SK-N-SH (cell line): ENCODE data around the gene AP1M1. TPM values are rescaled to one million over a fixed set of nuclear protein-coding genes. Genes with fewer than 3 reads are reported as not detected.

Experiments
- CTCF ChIA-PET: fragments of 300-600, 350-600 bp; formaldehyde crosslinking; extraction: SDS; loops from one replicate; lab custom pipeline; 2021; lab: Yijun Ruan, JAX
- POLR2A ChIA-PET: fragments of 350-600 bp; sonication (Branson Sonifier 250); formaldehyde crosslinking; extraction: SDS; loops from one replicate; lab custom pipeline; 2020; ENCODE audit warnings: antibody characterized with exemption, inconsistent platforms; lab: Yijun Ruan, JAX
- DNase-seq: peaks from one replicate; pipeline ENCODE4 v3.0.0; 2012
- H2AFZ ChIP-seq: fragments of 200-600 bp; sonication (generic); 2 replicates; pipeline ENCODE4 v1.8.1; 2016; ENCODE audit warnings: antibody characterized with exemption, mild to moderate bottlenecking, low read depth
- H3F3A ChIP-seq: fragments of 200-600 bp; sonication (generic); replicated peaks from 2 replicates; pipeline ENCODE3; 2016; ENCODE audit warnings: antibody characterized with exemption, mild to moderate bottlenecking; ENCODE audit not compliant: insufficient read depth
- H3K27ac ChIP-seq, 2 experiments: fragments of 200-500 bp in 1 of 2; fragments of 200-600 bp in 1 of 2; sonication (Bioruptor generic) in 1 of 2; sonication (generic), shearing (Covaris generic) in 1 of 2; 2 replicates each; pipeline versions ENCODE4 v1.5.1 to v1.6.1; 2014 to 2016; ENCODE audit warnings: low read depth in 2 of 2, inconsistent platforms in 1 of 2, low read length in 1 of 2, mild to moderate bottlenecking in 1 of 2, mixed read lengths in 1 of 2
- H3K27me3 ChIP-seq: fragments of 200-600 bp; sonication (generic), shearing (Covaris generic); 2 replicates; pipeline ENCODE4 v1.6.1; 2016; ENCODE audit warnings: mixed run types; ENCODE audit not compliant: insufficient read depth
- H3K36me3 ChIP-seq, 2 experiments: fragments of 200-500 bp in 1 of 2; fragments of 200-600 bp in 1 of 2; sonication (Bioruptor generic) in 1 of 2; sonication (generic) in 1 of 2; replicated peaks in 1 of 2; 2 replicates each; pipeline versions ENCODE3 to v1.5.1; 2014 to 2016; ENCODE audit warnings: low read length in 1 of 2, mild to moderate bottlenecking in 1 of 2; ENCODE audit not compliant: insufficient read depth in 2 of 2, control insufficient read depth in 1 of 2
- H3K4me1 ChIP-seq, 2 experiments: fragments of 200-500 bp in 1 of 2; fragments of 200-600 bp in 1 of 2; sonication (Bioruptor generic) in 1 of 2; sonication (generic), shearing (Covaris generic) in 1 of 2; 2 replicates each; pipeline versions ENCODE4 v1.5.1 to v1.6.1; 2014 to 2016; ENCODE audit warnings: low read depth in 1 of 2, low read length in 1 of 2, mixed run types in 1 of 2; ENCODE audit not compliant: insufficient read depth in 2 of 2, control insufficient read depth in 1 of 2
- H3K4me2 ChIP-seq: fragments of 200-600 bp; sonication (generic), shearing (Covaris generic); 2 replicates; pipeline ENCODE4 v1.6.1; 2017; ENCODE audit warnings: mixed run types
- H3K4me3 ChIP-seq, 2 experiments: fragments of 200-500 bp in 1 of 2; fragments of 200-600 bp in 1 of 2; sonication (Bioruptor generic) in 1 of 2; sonication (generic), shearing (Covaris generic) in 1 of 2; 2 replicates each; pipeline versions ENCODE4 v1.5.1 to v1.8.1; 2014 to 2016; ENCODE audit warnings: low read depth in 2 of 2, inconsistent platforms in 1 of 2, low read length in 1 of 2, mild to moderate bottlenecking in 1 of 2, mixed read lengths in 1 of 2, moderate library complexity in 1 of 2
- H3K79me2 ChIP-seq: fragments of 200-600 bp; sonication (generic); 2 replicates; pipeline ENCODE4 v1.8.1; 2017; ENCODE audit warnings: mild to moderate bottlenecking; ENCODE audit not compliant: insufficient read depth
- H3K9ac ChIP-seq: fragments of 200-600 bp; sonication (generic); 2 replicates; pipeline ENCODE4 v1.6.1; 2017; ENCODE audit warnings: mixed run types
- H3K9me2 ChIP-seq: fragments of 200-600 bp; sonication (generic); 2 replicates; pipeline ENCODE4 v1.6.1; 2017; ENCODE audit warnings: mixed run types
- H3K9me3 ChIP-seq: fragments of 200-600 bp; sonication (generic); 2 replicates; pipeline ENCODE4 v1.6.1; 2017; ENCODE audit warnings: mixed run types, mild to moderate bottlenecking, moderate library complexity
- H4K20me1 ChIP-seq: fragments of 200-600 bp; sonication (generic); 2 replicates; pipeline ENCODE4 v1.6.1; 2017; ENCODE audit warnings: mild to moderate bottlenecking, mixed run types; ENCODE audit not compliant: insufficient read depth
- FOSL2 ChIP-seq: IDR thresholded peaks from 2 replicates; pipeline ENCODE4 v1.4.0; 2012; ENCODE audit warnings: low read depth, mild to moderate bottlenecking, moderate library complexity, borderline replicate concordance
- JUND ChIP-seq: IDR thresholded peaks from 2 replicates; pipeline ENCODE4 v1.4.0; 2012
- MAX ChIP-seq: IDR thresholded peaks from 2 replicates; pipeline ENCODE4 v1.4.0; 2012; ENCODE audit warnings: low read depth
- MXI1 ChIP-seq: IDR thresholded peaks from 2 replicates; pipeline ENCODE4 v1.6.1; 2012; ENCODE audit warnings: mild to moderate bottlenecking, low read depth, low read length, improper control_type of control experiment
- REST ChIP-seq: IDR thresholded peaks from 2 replicates; pipeline ENCODE4 v1.6.1; 2012; ENCODE audit warnings: mild to moderate bottlenecking, low read depth, low read length, moderate library complexity
- SIN3A ChIP-seq: IDR thresholded peaks from 2 replicates; pipeline ENCODE4 v1.6.1; 2012; ENCODE audit warnings: low read depth, mild to moderate bottlenecking, low read length, moderate library complexity, borderline replicate concordance
- TCF12 ChIP-seq: IDR thresholded peaks from 2 replicates; pipeline ENCODE4 v1.4.0; 2012
- YY1 ChIP-seq: IDR thresholded peaks from 2 replicates; pipeline ENCODE4 v1.4.0; 2012; ENCODE audit warnings: low read depth, mild to moderate bottlenecking
- ZBTB33 ChIP-seq: IDR thresholded peaks from 2 replicates; pipeline ENCODE4 v1.4.0; 2012; ENCODE audit warnings: low read depth, borderline replicate concordance
- WGBS: methylation state at CpG from one replicate; pipeline ENCODE4 v1.1.6; 2017; ENCODE audit warnings: low lambda C conversion rate; 5-methylcytosine and 5-hydroxymethylcytosine counted together
- polyA plus RNA-seq, 3 experiments: library from polyadenylated mRNA; depleted of rRNA; stranded (reverse); fragments of >200 nt; gene quantifications; 2 replicates each; pipeline ENCODE4 v1.2.3, GENCODE V29; 2012

Gene AP1M1
- polyA plus RNA-seq, 1 of the 3 experiments (the other 2 are of a cell fraction): 133 TPM

GRCh38 chr19:16224293-16225045 is 26.8 kb downstream of the AP1M1 start:
- ChIA-PET POLR2A (no interaction called here), CTCF (interaction anchor here (1.4 kb wide), 1 partner anchor 13 kb away, joined by 4 read pairs; no protein-coding TSS in a partner anchor)
- Histone ChIP-seq H3K9ac (no peak overlapping the region), H2AFZ (no peak overlapping the region), H3K9me2 (no peaks in the 10 kb centered on the region), H3F3A (peaks cover 13% of the 10 kb centered on the region), H3K36me3 (peaks cover 53 to 83% of the 10 kb centered on the region in 2 experiments), H3K79me2 (peaks cover 36% of the 10 kb centered on the region; the same call in 1 of the 2 replicates), H3K9me3 (peaks cover 23% of the 10 kb centered on the region; the same call in 1 of the 2 replicates), H3K27ac (no peak overlapping the region), H4K20me1 (0 out of 2 replicates have a peak, but pooled peaks cover 3% of the 10 kb centered on the region), H3K4me1 (no peaks in the 10 kb centered on the region), H3K4me3 (no peak overlapping the region), H3K27me3 (no peaks in the 10 kb centered on the region), H3K4me2 (no peak overlapping the region)
- DNase-seq: peak; percentile 8
- 94% methylated on average over 22 of the region's 32 CpGs for WGBS
- TF ChIP-seq SIN3A: no peak
- no peak for TF ChIP-seq REST
- no peak for TF ChIP-seq MXI1
- no peak for TF ChIP-seq ZBTB33
- no peak for TF ChIP-seq JUND
- no peak for TF ChIP-seq FOSL2
- no peak for TF ChIP-seq MAX
- TF ChIP-seq TCF12: no peak
- no peak for TF ChIP-seq YY1
